H7 (cell line): Measurements from ENCODE around the gene TICRR. TPM values are rescaled to one million over a fixed set of nuclear protein-coding genes. Genes with fewer than 3 reads are reported as not detected.
"Not testable (repeated sequence)": the region's sequence is repeated elsewhere in the genome, so short reads cannot be mapped to it uniquely, and the experiment has no call there.

Experiments used
- DNase-seq: peaks from one replicate; pipeline ENCODE4 v3.0.0; 2012
- H3K27me3 ChIP-seq: 2 replicates; pipeline ENCODE4 v1.6.0; 2011; ENCODE audit warnings: mild to moderate bottlenecking, low read length; ENCODE audit not compliant: control insufficient read depth, insufficient read depth
- H3K36me3 ChIP-seq: replicated peaks from 2 replicates; pipeline ENCODE4 v1.5.1; 2011; ENCODE audit warnings: low read length; ENCODE audit not compliant: control insufficient read depth, insufficient read depth
- H3K4me3 ChIP-seq: 2 replicates; pipeline ENCODE4 v1.5.1; 2011; ENCODE audit warnings: low read depth, mild to moderate bottlenecking, control low read depth, low read length, moderate library complexity; ENCODE audit not compliant: insufficient read depth
- total RNA-seq: library from RNA; depleted of rRNA; stranded (reverse); fragments of >200 nt; shearing (Covaris generic); gene quantifications from 2 replicates; pipeline ENCODE4 v1.2.3, GENCODE V29; 2014

Gene TICRR
- total RNA-seq, 1 experiment from 2014 or later: 19.2 TPM

DNA sequence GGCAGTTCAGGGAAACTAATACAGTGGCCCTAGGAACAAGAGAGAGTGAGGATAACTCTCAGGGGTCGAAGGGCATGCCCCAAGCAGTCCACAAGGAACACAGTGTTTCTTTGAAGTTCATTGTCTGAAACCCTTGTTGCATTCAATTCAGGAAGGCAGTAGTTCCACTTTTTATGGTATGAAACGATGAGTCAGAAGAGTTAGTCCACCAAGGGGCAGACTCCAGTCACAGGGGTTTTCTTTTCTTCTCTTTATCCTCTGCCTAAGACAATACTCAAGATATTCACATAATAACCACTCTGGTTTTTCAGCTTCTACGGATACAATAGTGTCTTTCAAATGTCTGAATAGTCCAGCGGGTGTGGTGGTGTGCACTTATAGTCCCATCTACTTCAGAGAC lies 23.7 kb upstream of the TICRR start:
- Histone ChIP-seq H3K4me3 (no peak overlapping the region), H3K36me3 (no peaks in the 10 kb centered on the region), H3K27me3 (no peaks in the 10 kb centered on the region)
- no peak for DNase-seq

DNA sequence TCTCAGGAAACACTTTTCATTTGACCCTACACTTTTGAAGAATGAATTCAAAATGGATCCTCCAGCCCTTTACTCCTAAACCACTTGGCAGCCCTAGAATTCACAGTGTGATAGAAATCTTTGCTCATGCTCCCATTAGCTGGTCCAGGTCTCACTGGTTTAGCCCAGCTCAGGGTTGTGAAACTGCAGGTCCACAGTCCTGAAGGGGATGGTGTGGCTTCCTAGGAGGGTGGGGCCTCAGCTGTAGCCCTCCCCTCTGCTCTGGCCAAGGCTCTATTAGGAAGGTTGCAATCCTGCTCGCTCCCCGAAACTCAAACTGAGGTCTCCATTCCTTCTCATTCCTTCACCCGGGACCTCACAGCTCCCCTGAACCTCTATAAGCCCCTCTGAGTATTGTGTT lies 21.6 kb upstream of the TICRR start:
- no peak for DNase-seq
- Histone ChIP-seq H3K27me3 (no peaks in the 10 kb centered on the region), H3K4me3 (no peak overlapping the region), H3K36me3 (no peaks in the 10 kb centered on the region)

GRCh38 chr15:89554247-89554646 lies 21.0 kb upstream of the TICRR start:
- Histone ChIP-seq H3K4me3 (no peak overlapping the region), H3K36me3 (no peaks in the 10 kb centered on the region), H3K27me3 (no peaks in the 10 kb centered on the region)
- DNase-seq: no peak

DNA sequence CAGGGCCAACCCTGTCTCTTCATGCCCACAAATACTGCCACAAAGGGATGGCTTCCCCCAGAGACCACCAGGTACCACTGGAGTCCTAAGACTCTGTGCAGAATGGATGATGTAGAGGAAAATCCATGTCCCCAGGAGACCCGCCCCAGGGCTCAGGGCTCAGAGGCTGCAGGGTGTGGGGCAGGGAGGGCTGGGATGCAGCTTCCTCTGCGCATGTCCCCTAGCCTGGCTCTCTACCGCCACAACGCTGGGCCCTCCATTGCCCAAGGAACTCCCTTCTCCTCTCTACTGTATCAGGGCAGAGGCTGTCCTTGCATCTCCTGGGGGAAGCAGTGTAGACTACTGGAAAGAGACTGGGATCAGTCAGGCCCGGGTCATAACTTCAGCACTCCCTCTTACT lies 19.5 kb upstream of the TICRR start:
- H3K36me3 ChIP-seq: no peaks in the 10 kb centered on the region
- H3K27me3 ChIP-seq: no peaks in the 10 kb centered on the region
- DNase-seq: no peak
- H3K4me3 ChIP-seq: no peak overlapping the region

- no peaks in the 10 kb centered on the region for H3K27me3 ChIP-seq
- H3K4me3 ChIP-seq: no peak overlapping the region
- peak; percentile 73 for DNase-seq
- H3K36me3 ChIP-seq: no peaks in the 10 kb centered on the region
These were observed 18.6 kb upstream of the TICRR start for GRCh38 chr15:89556413-89557262.

DNA sequence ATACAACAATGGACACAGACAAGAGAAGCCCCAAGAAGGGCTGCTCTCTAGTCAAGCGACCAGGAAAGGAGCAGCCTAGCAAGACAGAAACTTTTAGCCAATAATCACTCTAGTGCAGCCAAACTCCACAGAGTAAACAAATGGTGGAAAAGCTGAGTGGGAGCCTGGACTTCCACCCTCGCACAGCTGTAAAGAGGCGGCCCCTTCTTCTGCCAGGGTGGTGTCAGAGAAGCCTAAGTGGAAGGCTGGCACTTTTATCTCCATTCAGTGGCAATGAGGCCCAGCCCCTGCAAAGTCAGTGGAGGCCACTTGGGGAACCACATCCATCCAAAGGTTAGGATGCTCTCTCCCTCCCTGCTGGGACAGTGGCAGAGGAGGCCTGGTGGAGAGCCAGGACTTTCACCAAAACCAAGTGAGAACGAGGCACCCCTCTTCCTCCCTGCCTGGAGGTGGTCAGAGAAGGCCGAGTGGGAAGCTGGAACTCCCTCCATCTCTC lies 15.5 kb upstream of the TICRR start:
- DNase-seq: no peak
- Histone ChIP-seq H3K27me3 (no peaks in the 10 kb centered on the region), H3K4me3 (no peak overlapping the region), H3K36me3 (no peaks in the 10 kb centered on the region)

DNA sequence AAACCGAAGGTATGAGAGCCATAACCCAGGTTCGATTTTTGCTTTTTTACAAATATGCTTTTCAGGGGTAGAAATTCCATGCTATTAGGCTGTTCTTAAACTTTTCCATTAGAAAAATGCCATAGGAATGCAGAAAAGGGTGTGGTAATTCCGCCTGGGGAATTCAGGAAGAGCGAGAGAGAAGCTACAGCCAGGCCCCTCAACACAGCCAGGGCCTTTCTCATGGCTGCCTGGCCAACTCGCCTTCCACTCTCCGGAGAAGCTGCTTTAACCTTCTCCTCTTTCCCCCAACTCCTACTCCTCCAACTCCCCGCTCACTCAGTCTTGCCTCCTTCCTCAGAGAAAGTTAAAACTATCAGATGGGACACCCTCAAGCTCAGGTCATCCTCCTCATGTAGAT lies 9.1 kb upstream of the TICRR start:
- no peak for DNase-seq
- H3K27me3 ChIP-seq: no peaks in the 10 kb centered on the region
- H3K4me3 ChIP-seq: no peak overlapping the region
- H3K36me3 ChIP-seq: no peaks in the 10 kb centered on the region

GRCh38 chr15:89566621-89567294 lies 8.5 kb upstream of the TICRR start:
- no peaks in the 10 kb centered on the region for H3K27me3 ChIP-seq
- no peaks in the 10 kb centered on the region for H3K36me3 ChIP-seq
- DNase-seq: no peak
- no peak overlapping the region for H3K4me3 ChIP-seq

DNA sequence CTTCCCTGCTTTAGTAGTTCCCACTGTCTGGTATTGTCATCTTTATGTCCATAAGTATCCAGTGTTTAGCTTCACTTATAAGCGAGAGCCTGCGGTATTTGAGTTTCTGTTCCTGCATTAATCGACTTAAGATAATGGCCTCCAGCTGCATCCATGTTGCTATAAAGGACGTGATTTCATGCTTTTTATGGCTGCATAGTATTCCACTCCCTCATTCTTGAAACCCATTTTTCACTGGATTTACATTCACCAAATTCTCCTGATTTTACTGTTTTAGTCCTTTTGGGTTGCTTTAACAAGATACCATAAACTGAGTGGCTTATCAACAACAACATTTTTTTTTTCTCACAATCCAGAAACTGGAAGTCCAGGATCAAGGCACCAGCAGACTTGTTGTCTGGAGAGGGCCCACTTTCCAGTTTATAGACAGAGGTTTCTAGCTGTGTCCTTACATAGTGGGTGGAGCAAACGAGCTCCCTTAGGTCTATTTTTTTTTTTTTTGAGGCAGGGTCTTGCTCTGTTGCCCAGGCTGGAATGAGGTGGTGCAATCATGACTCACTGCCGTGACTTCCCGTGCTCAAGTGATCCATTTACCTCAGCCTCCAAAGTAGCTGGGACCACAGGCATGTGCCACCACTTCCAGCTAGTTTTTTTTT lies 6.1 kb upstream of the TICRR start:
- no peak overlapping the region for H3K4me3 ChIP-seq
- no peak for DNase-seq
- H3K36me3 ChIP-seq: no peaks in the 10 kb centered on the region
- H3K27me3 ChIP-seq: no peaks in the 10 kb centered on the region

GRCh38 chr15:89575656-89576416 lies 567 bp downstream of the TICRR start:
- no peaks in the 10 kb centered on the region for H3K27me3 ChIP-seq
- H3K4me3 ChIP-seq: peak overlapping the region; percentile 96
- peaks cover 4% of the 10 kb centered on the region for H3K36me3 ChIP-seq
- DNase-seq: peak; percentile 60

DNA sequence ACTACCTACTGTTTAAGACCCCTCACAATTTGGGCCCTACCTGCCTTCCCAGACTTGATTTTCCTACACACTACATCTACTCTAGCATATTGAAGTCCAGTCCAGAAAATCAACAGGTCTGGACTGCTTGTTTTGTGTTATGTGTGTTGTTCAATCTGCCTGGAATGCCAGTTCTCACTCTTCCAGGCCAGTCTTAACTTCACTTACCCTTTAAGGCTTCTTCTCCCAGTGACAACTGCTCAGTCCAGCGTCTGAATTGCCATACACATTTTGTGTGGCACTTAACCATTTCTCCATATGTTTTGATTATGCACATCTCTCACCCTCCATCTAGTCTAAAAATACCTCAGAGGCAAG lies 1.1 kb downstream of the TICRR start:
- Histone ChIP-seq H3K4me3 (peak overlapping the region; percentile 96), H3K36me3 (peaks cover 5% of the 10 kb centered on the region), H3K27me3 (no peaks in the 10 kb centered on the region)
- no peak for DNase-seq

DNA sequence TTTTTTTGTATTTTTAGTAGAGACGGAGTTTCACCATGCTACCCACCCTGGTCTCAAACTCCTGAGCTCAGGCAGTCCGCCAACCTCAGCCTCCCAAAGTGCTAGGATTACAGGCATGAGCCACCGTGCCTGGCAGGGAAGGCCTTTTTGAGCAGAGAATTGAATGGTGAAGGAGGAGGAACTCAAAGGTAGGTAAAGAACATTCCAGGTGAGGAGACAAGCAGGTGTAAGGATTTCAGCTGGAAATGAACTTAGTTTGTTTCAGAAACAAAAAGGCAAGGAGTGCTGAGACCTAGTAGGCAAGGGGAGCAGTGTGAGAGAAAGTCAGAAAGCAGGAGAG lies 2.5 kb downstream of the TICRR start:
- no peak for DNase-seq
- H3K27me3 ChIP-seq: no peaks in the 10 kb centered on the region
- H3K36me3 ChIP-seq: peaks cover 9% of the 10 kb centered on the region
- H3K4me3 ChIP-seq: peak overlapping the region; percentile 96

DNA sequence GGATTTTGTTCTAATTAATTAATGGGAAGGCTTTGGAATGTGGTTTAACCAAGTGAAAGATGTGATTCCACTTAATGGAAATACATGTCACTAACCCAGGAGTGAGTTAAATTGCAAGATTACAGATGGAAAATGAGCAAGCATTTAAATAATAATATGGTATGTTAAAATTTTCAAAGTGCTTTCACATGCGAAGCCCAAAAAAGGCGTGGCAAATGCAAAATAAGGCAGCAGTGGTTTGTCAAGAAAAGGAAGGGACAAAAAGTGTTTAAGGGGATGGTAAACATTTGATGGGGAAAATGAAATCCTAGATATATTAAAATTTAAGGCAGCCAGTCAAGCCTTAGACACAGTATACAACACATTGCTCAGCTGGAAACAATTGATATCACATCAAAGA lies 2.9 kb downstream of the TICRR start:
- no peak for DNase-seq
- Histone ChIP-seq H3K27me3 (no peaks in the 10 kb centered on the region), H3K36me3 (peaks cover 9% of the 10 kb centered on the region), H3K4me3 (peak overlapping the region; percentile 96)

- DNase-seq, H3K4me3 ChIP-seq: not testable (repeated sequence)
- H3K36me3 ChIP-seq: peaks cover 32% of the 10 kb centered on the region
These were observed 5.5 kb downstream of the TICRR start for GRCh38 chr15:89580747-89581146.

More at GRCh38 chr15:89580747-89581146, 5.5 kb downstream of the TICRR start:
- not testable (repeated sequence) for H3K27me3 ChIP-seq
